ENCODE data around the gene TIAM2.

Gene TIAM2

GRCh38 chr6:155234687-155235086 lies 239.6 kb downstream of the TIAM2 start:
- H4K20me1 ChIP-seq (ENCODE audit: insufficient read depth, low read length): no peaks in the 10 kb centered on the region
- ATAC-seq (ENCODE audit: insufficient read depth, low read depth) (no peak), DNase-seq (no peak)
- peaks cover 2% of the 10 kb centered on the region for H3K9me3 ChIP-seq (ENCODE audit: insufficient read depth, low read length, severe bottlenecking)
- no peak overlapping the region for H3K9ac ChIP-seq (ENCODE audit: low read depth, low read length)
- no peaks in the 10 kb centered on the region for H3K36me3 ChIP-seq (ENCODE audit: insufficient read depth, low read length)
- no peak overlapping the region for H3K4me2 ChIP-seq (ENCODE audit: insufficient read depth, low read length)
- H3K27ac ChIP-seq (ENCODE audit: low read length): no peak overlapping the region
- no peaks in the 10 kb centered on the region for H3K27me3 ChIP-seq (ENCODE audit: insufficient read depth, low read length, poor library complexity)
- TF ChIP-seq CTCF (IDR thresholded peaks at IDR 0.05; ENCODE audit: borderline replicate concordance, extremely low read depth, low read length, poor library complexity, severe bottlenecking) (no peak), EZH2 (IDR thresholded peaks at IDR 0.05; ENCODE audit: borderline replicate concordance, low read depth, low read length, severe bottlenecking) (no peak)
- H3K4me1 ChIP-seq (ENCODE audit: insufficient read depth, low read length): no peaks in the 10 kb centered on the region
- no peak overlapping the region for H3K4me3 ChIP-seq (ENCODE audit: low read depth in 1 of 2, low read length in 2 of 2)
- H2AFZ ChIP-seq (ENCODE audit: low read depth, low read length): no peak overlapping the region
- H3K79me2 ChIP-seq (ENCODE audit: insufficient read depth, low read length): no peaks in the 10 kb centered on the region

- Histone ChIP-seq H3K4me3 (ENCODE audit: low read depth in 1 of 2, low read length in 2 of 2) (no peak overlapping the region), H3K79me2 (ENCODE audit: insufficient read depth, low read length) (no peaks in the 10 kb centered on the region), H3K4me2 (ENCODE audit: insufficient read depth, low read length) (no peak overlapping the region), H3K4me1 (ENCODE audit: insufficient read depth, low read length) (no peaks in the 10 kb centered on the region), H2AFZ (ENCODE audit: low read depth, low read length) (no peak overlapping the region), H3K27ac (ENCODE audit: low read length) (no peak overlapping the region), H4K20me1 (ENCODE audit: insufficient read depth, low read length) (no peaks in the 10 kb centered on the region), H3K9me3 (ENCODE audit: insufficient read depth, low read length, severe bottlenecking) (peaks cover 2% of the 10 kb centered on the region), H3K36me3 (ENCODE audit: insufficient read depth, low read length) (no peaks in the 10 kb centered on the region), H3K9ac (ENCODE audit: low read depth, low read length) (no peak overlapping the region), H3K27me3 (ENCODE audit: insufficient read depth, low read length, poor library complexity) (no peaks in the 10 kb centered on the region)
- DNase-seq (no peak), ATAC-seq (ENCODE audit: insufficient read depth, low read depth) (no peak)
- no peak for TF ChIP-seq CTCF (IDR thresholded peaks at IDR 0.05; ENCODE audit: borderline replicate concordance, extremely low read depth, low read length, poor library complexity, severe bottlenecking)
- TF ChIP-seq EZH2 (IDR thresholded peaks at IDR 0.05; ENCODE audit: borderline replicate concordance, low read depth, low read length, severe bottlenecking): no peak
These were observed 240.0 kb downstream of the TIAM2 start for GRCh38 chr6:155235087-155235486.

- peaks cover 2% of the 10 kb centered on the region for H3K9me3 ChIP-seq (ENCODE audit: insufficient read depth, low read length, severe bottlenecking)
- no peaks in the 10 kb centered on the region for H3K79me2 ChIP-seq (ENCODE audit: insufficient read depth, low read length)
- ATAC-seq (ENCODE audit: insufficient read depth, low read depth) (no peak), DNase-seq (no peak)
- H3K9ac ChIP-seq (ENCODE audit: low read depth, low read length): no peak overlapping the region
- H3K27ac ChIP-seq (ENCODE audit: low read length): no peak overlapping the region
- H3K27me3 ChIP-seq (ENCODE audit: insufficient read depth, low read length, poor library complexity): no peaks in the 10 kb centered on the region
- no peak overlapping the region for H2AFZ ChIP-seq (ENCODE audit: low read depth, low read length)
- no peak overlapping the region for H3K4me2 ChIP-seq (ENCODE audit: insufficient read depth, low read length)
- H3K36me3 ChIP-seq (ENCODE audit: insufficient read depth, low read length): no peaks in the 10 kb centered on the region
- H4K20me1 ChIP-seq (ENCODE audit: insufficient read depth, low read length): no peaks in the 10 kb centered on the region
- TF ChIP-seq CTCF (IDR thresholded peaks at IDR 0.05; ENCODE audit: borderline replicate concordance, extremely low read depth, low read length, poor library complexity, severe bottlenecking) (no peak), EZH2 (IDR thresholded peaks at IDR 0.05; ENCODE audit: borderline replicate concordance, low read depth, low read length, severe bottlenecking) (no peak)
- H3K4me1 ChIP-seq (ENCODE audit: insufficient read depth, low read length): no peaks in the 10 kb centered on the region
- no peak overlapping the region for H3K4me3 ChIP-seq (ENCODE audit: low read depth in 1 of 2, low read length in 2 of 2)
These were observed 242.5 kb downstream of the TIAM2 start for GRCh38 chr6:155237613-155238012.

All from DND-41 (cell line).